Panc1 (cell line): ENCODE measurements around the gene EXOC6B.

Experiments
- POLR2AphosphoS5 ChIP-seq: IDR thresholded peaks from 2 replicates; pipeline ENCODE4 v1.6.1; 2012; ENCODE audit warnings: mild to moderate bottlenecking, low read depth, low read length, moderate library complexity
- SIN3A ChIP-seq: IDR thresholded peaks from 2 replicates; pipeline ENCODE4 v1.6.1; 2012; ENCODE audit warnings: low read depth, mild to moderate bottlenecking, low read length, moderate library complexity, borderline replicate concordance; ENCODE audit not compliant: insufficient read depth
- TF ChIP-seq, protein P1 (sequence below): fragments of 450-650 bp; IDR thresholded peaks from 2 replicates; pipeline ENCODE4 v1.5.1; 2017; ENCODE audit warnings: mild to moderate bottlenecking
- TF ChIP-seq, protein P2 (sequence below), 2 experiments: IDR thresholded peaks; 2 replicates each; pipeline ENCODE4 v1.6.1; 2011 to 2012; ENCODE audit warnings: low read depth in 2 of 2, control low read depth in 1 of 2, low read length in 1 of 2, mild to moderate bottlenecking in 1 of 2, moderate library complexity in 1 of 2; ENCODE audit not compliant: insufficient read depth in 1 of 2

DNA sequence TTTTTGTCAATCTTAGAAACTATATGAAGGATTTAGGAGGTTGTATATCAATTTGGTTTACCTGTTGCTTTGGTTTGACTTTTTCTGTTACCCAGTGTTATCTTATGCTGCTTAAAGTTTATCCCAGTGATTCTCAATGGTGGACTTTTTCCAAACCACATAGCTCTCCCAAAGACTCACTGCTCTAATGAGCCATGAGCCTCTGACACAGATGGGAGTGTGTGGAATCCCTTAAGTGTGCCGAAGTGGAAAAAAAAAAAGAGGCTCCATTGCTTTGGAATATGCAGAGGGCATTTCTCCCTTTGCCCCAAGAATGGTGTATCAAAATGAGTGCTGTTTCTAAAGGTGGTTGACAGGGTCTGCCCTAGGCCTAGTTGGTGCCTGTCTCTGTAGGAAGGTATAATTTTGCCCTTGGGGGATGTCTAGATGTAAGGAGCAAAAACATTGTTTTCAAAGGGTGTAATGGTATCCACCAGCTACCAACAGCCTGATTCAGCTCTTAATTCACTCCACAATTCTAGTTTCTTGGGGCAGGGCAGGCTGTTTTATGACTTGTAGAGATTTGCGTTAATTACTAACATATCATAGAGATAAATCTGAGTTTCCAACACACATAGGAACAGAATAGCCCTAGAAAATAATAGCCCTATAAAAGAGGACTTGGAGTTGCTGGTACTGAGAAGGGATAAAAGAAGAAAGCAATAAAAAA lies 613.9 kb downstream of the EXOC6B start:
- TF ChIP-seq, protein P1, sequence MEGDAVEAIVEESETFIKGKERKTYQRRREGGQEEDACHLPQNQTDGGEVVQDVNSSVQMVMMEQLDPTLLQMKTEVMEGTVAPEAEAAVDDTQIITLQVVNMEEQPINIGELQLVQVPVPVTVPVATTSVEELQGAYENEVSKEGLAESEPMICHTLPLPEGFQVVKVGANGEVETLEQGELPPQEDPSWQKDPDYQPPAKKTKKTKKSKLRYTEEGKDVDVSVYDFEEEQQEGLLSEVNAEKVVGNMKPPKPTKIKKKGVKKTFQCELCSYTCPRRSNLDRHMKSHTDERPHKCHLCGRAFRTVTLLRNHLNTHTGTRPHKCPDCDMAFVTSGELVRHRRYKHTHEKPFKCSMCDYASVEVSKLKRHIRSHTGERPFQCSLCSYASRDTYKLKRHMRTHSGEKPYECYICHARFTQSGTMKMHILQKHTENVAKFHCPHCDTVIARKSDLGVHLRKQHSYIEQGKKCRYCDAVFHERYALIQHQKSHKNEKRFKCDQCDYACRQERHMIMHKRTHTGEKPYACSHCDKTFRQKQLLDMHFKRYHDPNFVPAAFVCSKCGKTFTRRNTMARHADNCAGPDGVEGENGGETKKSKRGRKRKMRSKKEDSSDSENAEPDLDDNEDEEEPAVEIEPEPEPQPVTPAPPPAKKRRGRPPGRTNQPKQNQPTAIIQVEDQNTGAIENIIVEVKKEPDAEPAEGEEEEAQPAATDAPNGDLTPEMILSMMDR = no peak
- no peak for TF ChIP-seq SIN3A
- no peak for TF ChIP-seq POLR2AphosphoS5
- TF ChIP-seq, protein P2, sequence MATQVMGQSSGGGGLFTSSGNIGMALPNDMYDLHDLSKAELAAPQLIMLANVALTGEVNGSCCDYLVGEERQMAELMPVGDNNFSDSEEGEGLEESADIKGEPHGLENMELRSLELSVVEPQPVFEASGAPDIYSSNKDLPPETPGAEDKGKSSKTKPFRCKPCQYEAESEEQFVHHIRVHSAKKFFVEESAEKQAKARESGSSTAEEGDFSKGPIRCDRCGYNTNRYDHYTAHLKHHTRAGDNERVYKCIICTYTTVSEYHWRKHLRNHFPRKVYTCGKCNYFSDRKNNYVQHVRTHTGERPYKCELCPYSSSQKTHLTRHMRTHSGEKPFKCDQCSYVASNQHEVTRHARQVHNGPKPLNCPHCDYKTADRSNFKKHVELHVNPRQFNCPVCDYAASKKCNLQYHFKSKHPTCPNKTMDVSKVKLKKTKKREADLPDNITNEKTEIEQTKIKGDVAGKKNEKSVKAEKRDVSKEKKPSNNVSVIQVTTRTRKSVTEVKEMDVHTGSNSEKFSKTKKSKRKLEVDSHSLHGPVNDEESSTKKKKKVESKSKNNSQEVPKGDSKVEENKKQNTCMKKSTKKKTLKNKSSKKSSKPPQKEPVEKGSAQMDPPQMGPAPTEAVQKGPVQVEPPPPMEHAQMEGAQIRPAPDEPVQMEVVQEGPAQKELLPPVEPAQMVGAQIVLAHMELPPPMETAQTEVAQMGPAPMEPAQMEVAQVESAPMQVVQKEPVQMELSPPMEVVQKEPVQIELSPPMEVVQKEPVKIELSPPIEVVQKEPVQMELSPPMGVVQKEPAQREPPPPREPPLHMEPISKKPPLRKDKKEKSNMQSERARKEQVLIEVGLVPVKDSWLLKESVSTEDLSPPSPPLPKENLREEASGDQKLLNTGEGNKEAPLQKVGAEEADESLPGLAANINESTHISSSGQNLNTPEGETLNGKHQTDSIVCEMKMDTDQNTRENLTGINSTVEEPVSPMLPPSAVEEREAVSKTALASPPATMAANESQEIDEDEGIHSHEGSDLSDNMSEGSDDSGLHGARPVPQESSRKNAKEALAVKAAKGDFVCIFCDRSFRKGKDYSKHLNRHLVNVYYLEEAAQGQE (IDR thresholded peaks at IDR 0.05; ENCODE audit: insufficient read depth in 1 of 2, low read depth in 2 of 2, low read length in 1 of 2) = no peak
